22Rv1 (cell line): ENCODE measurements around the gene ACKR1.

Experiments used
- H3K27ac ChIP-seq: fragments of 450-650 bp; 2 replicates; pipeline ENCODE4 v1.5.1; 2017
- CTCF ChIP-seq: fragments of 450-650 bp; IDR thresholded peaks from 2 replicates; pipeline ENCODE4 v1.5.1; 2017; ENCODE audit warnings: mild to moderate bottlenecking
- ZFX ChIP-seq: fragments of 450-650 bp; IDR thresholded peaks from 2 replicates; pipeline ENCODE4 v1.6.1; 2017; ENCODE audit warnings: antibody characterized with exemption, borderline replicate concordance

Gene ACKR1

GRCh38 chr1:159211331-159212136 lies 6.9 kb downstream of the ACKR1 start:
- no peak for TF ChIP-seq ZFX
- peak; percentile 99 for TF ChIP-seq CTCF
- H3K27ac ChIP-seq, result no peak overlapping the region

GRCh38 chr1:159212596-159212995 lies 7.9 kb downstream of the ACKR1 start:
- TF ChIP-seq ZFX (no peak), CTCF (no peak)
- H3K27ac ChIP-seq, result no peak overlapping the region

DNA sequence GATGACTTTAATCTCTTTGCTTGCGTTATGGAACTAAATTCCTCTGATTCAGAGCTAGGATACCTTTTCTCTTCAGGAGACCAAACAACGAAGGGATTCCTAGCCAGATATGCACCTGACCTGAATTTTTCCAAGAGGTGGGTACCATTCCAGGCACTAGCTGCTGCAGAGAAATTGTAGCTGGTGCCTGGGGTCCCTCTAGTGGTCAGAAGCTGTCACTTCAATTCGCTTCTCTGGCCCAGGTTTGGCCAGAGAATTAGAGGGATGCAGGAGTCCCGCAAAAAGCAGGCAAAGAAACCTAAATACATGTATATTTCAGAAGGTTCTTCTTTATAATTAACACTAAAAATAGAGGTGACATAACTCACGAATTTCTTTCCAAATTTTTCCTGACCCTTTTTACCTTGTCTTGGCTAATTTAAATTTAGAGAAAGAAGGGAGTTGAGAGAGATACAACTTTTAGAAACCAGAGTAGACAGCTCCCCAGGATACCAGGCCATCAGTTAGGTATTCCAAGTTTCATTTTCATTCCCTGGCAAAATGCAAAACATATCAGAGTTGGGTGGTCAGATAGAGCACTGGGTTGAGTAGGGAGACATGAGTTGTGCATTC lies 9.6 kb downstream of the ACKR1 start:
- no peak overlapping the region for H3K27ac ChIP-seq
- TF ChIP-seq CTCF (peak; percentile 99), ZFX (no peak)

DNA sequence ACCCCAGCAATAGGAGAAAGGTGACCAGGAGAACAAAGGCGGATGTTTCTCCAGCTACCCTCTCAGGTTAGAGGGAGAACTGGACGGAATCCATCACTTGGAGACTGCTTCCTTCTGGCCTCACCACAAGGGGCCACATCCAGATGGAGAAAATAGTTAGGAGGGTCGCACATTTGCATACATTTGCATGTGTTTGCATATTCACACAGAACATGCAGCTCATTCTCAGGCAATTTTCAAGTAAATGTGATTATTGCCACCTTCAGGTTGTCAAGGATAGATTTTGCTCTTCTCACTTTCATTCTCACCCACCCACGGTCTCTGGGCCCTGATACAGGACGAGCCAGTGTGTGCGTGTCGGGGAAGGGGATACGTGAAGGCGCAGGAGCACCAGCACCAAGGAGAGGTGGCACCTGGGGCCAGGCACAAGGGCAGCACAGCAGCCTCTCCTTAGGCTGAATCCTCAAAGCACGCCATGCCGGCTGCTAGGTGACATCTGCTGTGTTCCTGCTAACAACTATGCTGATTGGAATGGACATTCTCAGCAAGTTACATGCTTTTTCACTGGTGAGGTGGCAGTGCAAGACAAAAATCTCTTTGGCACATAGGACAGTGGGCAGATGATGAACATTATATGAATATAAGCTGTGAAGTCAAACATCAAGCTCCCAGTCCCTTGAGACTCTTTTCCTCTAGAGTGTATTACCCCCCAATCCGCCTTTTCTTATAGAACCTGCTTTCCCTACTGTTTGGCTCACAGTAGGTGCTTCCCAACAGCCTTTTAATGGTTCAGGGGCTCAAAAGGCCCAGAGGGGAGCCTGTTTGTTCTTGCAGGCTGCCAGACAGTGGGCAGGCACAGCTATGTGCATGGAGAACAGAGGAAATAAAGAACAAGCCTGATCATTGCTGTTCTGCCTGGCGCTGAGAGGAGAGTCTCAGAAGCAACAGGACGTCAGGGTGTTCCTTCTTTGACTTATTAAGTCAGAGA lies 14.3 kb downstream of the ACKR1 start:
- TF ChIP-seq CTCF (no peak), ZFX (no peak)
- no peak overlapping the region for H3K27ac ChIP-seq

GRCh38 chr1:159222075-159222865 lies 17.6 kb downstream of the ACKR1 start:
- no peak for TF ChIP-seq ZFX
- no peak for TF ChIP-seq CTCF
- H3K27ac ChIP-seq, result no peak overlapping the region

DNA sequence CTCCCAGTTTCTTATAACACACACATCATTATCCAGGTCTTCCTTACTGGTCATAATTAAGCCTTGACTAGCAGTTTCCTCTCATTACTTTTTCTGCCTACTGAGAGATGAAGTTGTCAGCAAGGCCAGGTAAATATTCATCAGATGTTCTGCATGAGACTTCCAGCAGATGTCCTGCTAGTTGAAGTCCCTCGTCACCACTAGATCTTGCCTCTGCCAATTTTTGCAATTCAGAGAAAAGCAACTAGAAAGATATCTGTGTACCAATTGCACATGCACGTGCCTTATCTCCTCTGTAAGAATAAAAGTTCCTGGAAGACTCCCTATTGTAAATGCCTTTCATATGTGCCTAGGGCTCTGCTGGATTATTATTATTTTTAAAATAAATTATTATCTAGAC lies 18.3 kb downstream of the ACKR1 start:
- no peak for TF ChIP-seq ZFX
- TF ChIP-seq CTCF, result no peak
- no peak overlapping the region for H3K27ac ChIP-seq
